ENCODE data around the gene RHOBTB3. TPM values are rescaled to one million over a fixed set of nuclear protein-coding genes. Genes with fewer than 3 reads are reported as not detected.
"Not testable (repeated sequence)": the region's sequence is repeated elsewhere in the genome, so short reads cannot be mapped to it uniquely, and the experiment has no call there.

RHOBTB3 gene
- total RNA-seq, 1 experiment from 2014 or later, result 85.6 TPM

- no peak for TF ChIP-seq CTCF (IDR thresholded peaks at IDR 0.05; ENCODE audit: insufficient read depth in 1 of 2, low read depth in 1 of 2, low read length in 1 of 2, severe bottlenecking in 1 of 2, unreplicated experiment in 1 of 2)
- intact Hi-C loops (cut with micrococcal nuclease; ENCODE audit: unreplicated experiment), result no loop called here
- Mint-ChIP-seq H3K27ac (ENCODE audit: unreplicated experiment) (no peak overlapping the region), H3K36me3 (ENCODE audit: insufficient read depth, unreplicated experiment) (peaks cover 8% of the 10 kb centered on the region), H3K4me3 (ENCODE audit: unreplicated experiment) (no peak overlapping the region), H3K27me3 (ENCODE audit: insufficient read depth, unreplicated experiment) (no peaks in the 10 kb centered on the region), H3K9me3 (ENCODE audit: unreplicated experiment) (no peaks in the 10 kb centered on the region), H3K4me1 (ENCODE audit: low read depth, unreplicated experiment) (peaks cover 29% of the 10 kb centered on the region)
- Histone ChIP-seq H3K9me3 (no peaks in the 10 kb centered on the region), H3K27me3 (replicated peaks; ENCODE audit: control insufficient read depth, insufficient read depth, low read length) (no peaks in the 10 kb centered on the region), H3K4me1 (no peaks in the 10 kb centered on the region), H3K4me3 (ENCODE audit: low read depth, low read length) (no peak overlapping the region), H3K36me3 (ENCODE audit: control insufficient read depth, insufficient read depth, low read length) (no peaks in the 10 kb centered on the region)
- BruUV-seq (replicated peaks), result no TSS peak
- POLR2A ChIA-PET, result no interaction called here
- CTCF ChIA-PET, result no interaction called here
- no peak for DNase-seq
Observed at GRCh38 chr5:95832664-95833063, 101.5 kb downstream of the RHOBTB3 start.

- no peak for DNase-seq
- Histone ChIP-seq H3K36me3 (ENCODE audit: control insufficient read depth, insufficient read depth, low read length) (no peaks in the 10 kb centered on the region), H3K4me1 (no peaks in the 10 kb centered on the region), H3K27me3 (replicated peaks; ENCODE audit: control insufficient read depth, insufficient read depth, low read length) (no peaks in the 10 kb centered on the region), H3K4me3 (ENCODE audit: low read depth, low read length) (no peak overlapping the region), H3K9me3 (no peaks in the 10 kb centered on the region)
- H3K4me1 Mint-ChIP-seq (ENCODE audit: low read depth, unreplicated experiment), result peaks cover 25% of the 10 kb centered on the region
- ChIA-PET CTCF (interaction anchor here (1.2 to 1.5 kb wide), 2 partner anchors 55 kb away, joined by 5 to 28 read pairs; no protein-coding TSS in a partner anchor), POLR2A (no interaction called here)
- H3K9me3 Mint-ChIP-seq (ENCODE audit: unreplicated experiment), result no peaks in the 10 kb centered on the region
- peak overlapping the region; percentile 87 for H3K27ac Mint-ChIP-seq (ENCODE audit: unreplicated experiment)
- no peaks in the 10 kb centered on the region for H3K27me3 Mint-ChIP-seq (ENCODE audit: insufficient read depth, unreplicated experiment)
- H3K4me3 Mint-ChIP-seq (ENCODE audit: unreplicated experiment), result peak overlapping the region; percentile 77
- TF ChIP-seq CTCF (IDR thresholded peaks at IDR 0.05; ENCODE audit: insufficient read depth in 1 of 2, low read depth in 1 of 2, low read length in 1 of 2, severe bottlenecking in 1 of 2, unreplicated experiment in 1 of 2), result no peak
- intact Hi-C loops (cut with micrococcal nuclease; ENCODE audit: unreplicated experiment), result loop anchor here (1.0 to 2.0 kb wide), 6 partner anchors 11 to 192 kb away; partner anchors contain the start of gene GLRX
- peaks cover 8% of the 10 kb centered on the region for H3K36me3 Mint-ChIP-seq (ENCODE audit: insufficient read depth, unreplicated experiment)
- no TSS peak for BruUV-seq (replicated peaks)
Observed at GRCh38 chr5:95835682-95836385, 104.7 kb downstream of the RHOBTB3 start.

- CTCF ChIA-PET, result interaction anchor here (1.2 kb wide), 1 partner anchor 55 kb away, joined by 5 read pairs; no protein-coding TSS in a partner anchor
- Histone ChIP-seq H3K4me3 (ENCODE audit: low read depth, low read length) (no peak overlapping the region), H3K9me3 (no peaks in the 10 kb centered on the region), H3K4me1 (no peaks in the 10 kb centered on the region), H3K27me3 (replicated peaks; ENCODE audit: control insufficient read depth, insufficient read depth, low read length) (no peaks in the 10 kb centered on the region), H3K36me3 (ENCODE audit: control insufficient read depth, insufficient read depth, low read length) (no peaks in the 10 kb centered on the region)
- BruUV-seq (replicated peaks), result no TSS peak
- TF ChIP-seq CTCF (IDR thresholded peaks at IDR 0.05; ENCODE audit: insufficient read depth in 1 of 2, low read depth in 1 of 2, low read length in 1 of 2, severe bottlenecking in 1 of 2, unreplicated experiment in 1 of 2), result no peak
- Mint-ChIP-seq H3K9me3 (ENCODE audit: unreplicated experiment) (no peaks in the 10 kb centered on the region), H3K4me1 (ENCODE audit: low read depth, unreplicated experiment) (peaks cover 25% of the 10 kb centered on the region), H3K4me3 (ENCODE audit: unreplicated experiment) (no peak overlapping the region), H3K27me3 (ENCODE audit: insufficient read depth, unreplicated experiment) (no peaks in the 10 kb centered on the region), H3K36me3 (ENCODE audit: insufficient read depth, unreplicated experiment) (peaks cover 8% of the 10 kb centered on the region), H3K27ac (ENCODE audit: unreplicated experiment) (no peak overlapping the region)
- no peak for DNase-seq
- intact Hi-C loops (cut with micrococcal nuclease; ENCODE audit: unreplicated experiment), result no loop called here
- POLR2A ChIA-PET, result no interaction called here
Observed at GRCh38 chr5:95836544-95836943, 105.4 kb downstream of the RHOBTB3 start.

- not testable (repeated sequence) for H3K27me3 ChIP-seq (replicated peaks; ENCODE audit: control insufficient read depth, insufficient read depth, low read length); BruUV-seq (replicated peaks); H3K36me3 ChIP-seq (ENCODE audit: control insufficient read depth, insufficient read depth, low read length)
Observed at GRCh38 chr5:95836971-95837370, 105.8 kb downstream of the RHOBTB3 start.

More at GRCh38 chr5:95836971-95837370, 105.8 kb downstream of the RHOBTB3 start:
- H3K9me3 Mint-ChIP-seq (ENCODE audit: unreplicated experiment); POLR2A ChIA-PET; H3K9me3 ChIP-seq; DNase-seq; intact Hi-C loops (cut with micrococcal nuclease; ENCODE audit: unreplicated experiment); H3K4me1 ChIP-seq; H3K27me3 Mint-ChIP-seq (ENCODE audit: insufficient read depth, unreplicated experiment); H3K27ac Mint-ChIP-seq (ENCODE audit: unreplicated experiment); H3K4me3 ChIP-seq (ENCODE audit: low read depth, low read length); H3K36me3 Mint-ChIP-seq (ENCODE audit: insufficient read depth, unreplicated experiment); H3K4me3 Mint-ChIP-seq (ENCODE audit: unreplicated experiment): not testable (repeated sequence)
- H3K4me1 Mint-ChIP-seq (ENCODE audit: low read depth, unreplicated experiment), result peaks cover 25% of the 10 kb centered on the region
- CTCF ChIA-PET, result interaction anchor here (1.2 kb wide), 1 partner anchor 56 kb away, joined by 5 read pairs; no protein-coding TSS in a partner anchor
